HCT116 (cell line): ENCODE measurements around the gene RUNX1. TPM values are rescaled to one million over a fixed set of nuclear protein-coding genes. Genes with fewer than 3 reads are reported as not detected.

Experiments used
- ATAC-seq: fragments of 200-7000 bp; cut with Tn5 transposase; 2 replicates; pipeline ENCODE4 v1.9.1; 2020; ENCODE audit warnings: mild to moderate bottlenecking, moderate library complexity
- BruUV-seq: library from RNA; stranded (reverse); fragments of 400-500 nt; replicated peaks from 2 replicates; lab custom pipeline; 2021; lab: Mats Ljungman, UMichigan
- CTCF ChIA-PET: fragments of 300-600 bp; sonication (Branson Sonifier 250); formaldehyde crosslinking; loops from one replicate; lab custom pipeline; 2021; ENCODE audit warnings: antibody characterized with exemption; lab: Charles Lee
- POLR2A ChIA-PET: fragments of 300-600, 350-600 bp; sonication (Branson Sonifier 250); formaldehyde crosslinking; loops from one replicate; lab custom pipeline; 2021; ENCODE audit warnings: antibody characterized with exemption; lab: Charles Lee
- RAD21 ChIA-PET, 2 experiments: fragments of 300-600 bp; sonication (Branson Sonifier 250); formaldehyde crosslinking; loops; one replicate each; lab custom pipeline; 2023; ENCODE audit warnings: low total read pairs in 2 of 2; ENCODE audit not compliant: uncharacterized antibody in 2 of 2, unreplicated experiment in 2 of 2, low non-redundant PET in 1 of 2; lab: Charles Lee
- DNase-seq: peaks from one replicate; pipeline ENCODE4 v3.0.0-alpha.2; 2010; ENCODE audit warnings: low read depth, low spot score
- H2AFZ ChIP-seq: fragments of 200-600 bp; shearing (Covaris generic), sonication (generic); 2 replicates; pipeline ENCODE4 v1.6.1; 2017; ENCODE audit warnings: low read depth, mixed run types, mixed read lengths, antibody characterized with exemption, low read length; ENCODE audit not compliant: poor library complexity, severe bottlenecking
- H3K27ac ChIP-seq: 2 replicates; pipeline ENCODE4 v1.5.1; 2012; ENCODE audit warnings: low read depth, low read length
- H3K27me3 ChIP-seq: fragments of 200-600 bp; sonication (generic); 2 replicates; pipeline ENCODE4 v1.6.1; 2016; ENCODE audit warnings: mixed run types, low read length, mixed read lengths; ENCODE audit not compliant: insufficient read depth
- H3K36me3 ChIP-seq, 2 experiments: fragments of 200-500 bp in 1 of 2; fragments of 200-600 bp in 1 of 2; sonication (Bioruptor generic) in 1 of 2; sonication (generic) in 1 of 2; 2 replicates each; pipeline versions ENCODE4 v1.5.1 to v1.6.1; 2014 to 2016; ENCODE audit warnings: low read length in 2 of 2, inconsistent platforms in 1 of 2, mixed read lengths in 1 of 2, mixed run types in 1 of 2; ENCODE audit not compliant: insufficient read depth in 2 of 2, control insufficient read depth in 1 of 2
- H3K4me1 ChIP-seq, 2 experiments: fragments of 200-600 bp in 1 of 2; sonication (generic) in 1 of 2; 2 replicates each; pipeline versions ENCODE4 v1.5.1 to v1.6.1; 2012 to 2017; ENCODE audit warnings: low read length in 2 of 2, inconsistent platforms in 1 of 2, mild to moderate bottlenecking in 1 of 2, mixed read lengths in 1 of 2, mixed run types in 1 of 2, moderate library complexity in 1 of 2; ENCODE audit not compliant: insufficient read depth in 2 of 2, control insufficient read depth in 1 of 2
- H3K4me2 ChIP-seq: fragments of 200-600 bp; sonication (generic); 2 replicates; pipeline ENCODE4 v1.6.1; 2017; ENCODE audit warnings: mixed run types, low read length, mixed read lengths
- H3K4me3 ChIP-seq, 2 experiments: fragments of 200-600 bp in 1 of 2; sonication (generic) in 1 of 2; replicated peaks in 1 of 2; 2 replicates each; pipeline ENCODE4 v1.5.1; 2011 to 2016; ENCODE audit warnings: low read length in 2 of 2, control low read depth in 1 of 2, low read depth in 1 of 2, mild to moderate bottlenecking in 1 of 2, mixed read lengths in 1 of 2, mixed run types in 1 of 2
- H3K79me2 ChIP-seq: fragments of 200-600 bp; sonication (generic); 2 replicates; pipeline ENCODE4 v1.6.1; 2017; ENCODE audit warnings: mild to moderate bottlenecking, mixed run types, low read length, moderate library complexity, mixed read lengths; ENCODE audit not compliant: insufficient read depth
- H3K9ac ChIP-seq: fragments of 200-600 bp; sonication (generic); 2 replicates; pipeline ENCODE4 v1.6.1; 2016; ENCODE audit warnings: low read length, mixed read lengths
- H3K9me2 ChIP-seq: fragments of 200-600 bp; sonication (generic), shearing (Covaris generic); 2 replicates; pipeline ENCODE4 v1.6.1; 2017; ENCODE audit warnings: mixed run types, mild to moderate bottlenecking, moderate library complexity; ENCODE audit not compliant: insufficient read depth
- H3K9me3 ChIP-seq, 2 experiments: fragments of 200-500 bp in 1 of 2; fragments of 200-600 bp in 1 of 2; sonication (Bioruptor generic) in 1 of 2; sonication (generic) in 1 of 2; 2 replicates each; pipeline ENCODE4 v1.6.1; 2014 to 2017; ENCODE audit warnings: low read length in 2 of 2, mixed read lengths in 2 of 2, inconsistent platforms in 1 of 2, low read depth in 1 of 2, mild to moderate bottlenecking in 1 of 2, mixed run types in 1 of 2, moderate library complexity in 1 of 2; ENCODE audit not compliant: control insufficient read depth in 1 of 2, insufficient read depth in 1 of 2
- H4K20me1 ChIP-seq: fragments of 200-600 bp; sonication (generic), shearing (Covaris generic); 2 replicates; pipeline ENCODE4 v1.6.1; 2017; ENCODE audit warnings: mixed run types, mild to moderate bottlenecking, moderate library complexity; ENCODE audit not compliant: insufficient read depth
- CBX3 ChIP-seq: IDR thresholded peaks from 2 replicates; pipeline ENCODE4 v1.6.1; 2012; ENCODE audit warnings: low read depth
- EGR1 ChIP-seq: IDR thresholded peaks from 2 replicates; pipeline ENCODE4 v1.6.1; 2012; ENCODE audit warnings: low read depth
- ELF1 ChIP-seq: IDR thresholded peaks from 2 replicates; pipeline ENCODE4 v1.6.1; 2012; ENCODE audit warnings: low read depth, borderline replicate concordance
- EZH2 ChIP-seq: fragments of 200-600 bp; sonication (generic); IDR thresholded peaks from 2 replicates; pipeline ENCODE4 v1.6.1; 2017; ENCODE audit warnings: antibody characterized with exemption, mixed run types
- FOSL1 ChIP-seq: IDR thresholded peaks from 2 replicates; pipeline ENCODE4 v1.6.1; 2012; ENCODE audit warnings: low read depth
- JUND ChIP-seq: IDR thresholded peaks from 2 replicates; pipeline ENCODE4 v1.6.1; 2012
- POLR2A ChIP-seq: IDR thresholded peaks from 2 replicates; pipeline ENCODE4 v1.7.0; 2011; ENCODE audit warnings: borderline replicate concordance; ENCODE audit not compliant: insufficient read depth, insufficient read length; ENCODE audit errors: extremely low read depth
- POLR2AphosphoS5 ChIP-seq: IDR thresholded peaks from 2 replicates; pipeline ENCODE4 v1.6.1; 2011; ENCODE audit warnings: mild to moderate bottlenecking, low read depth, low read length, moderate library complexity
- RAD21 ChIP-seq: IDR thresholded peaks from 2 replicates; pipeline ENCODE4 v1.6.1; 2012; ENCODE audit warnings: low read depth, mild to moderate bottlenecking
- SIN3A ChIP-seq: IDR thresholded peaks from 2 replicates; pipeline ENCODE4 v1.6.1; 2012; ENCODE audit warnings: low read depth
- TCF7L2 ChIP-seq: IDR thresholded peaks from 2 replicates; pipeline ENCODE4 v1.7.0; 2011; ENCODE audit warnings: borderline replicate concordance, inconsistent platforms; ENCODE audit not compliant: insufficient read depth, insufficient read length; ENCODE audit errors: extremely low read depth
- ZFX ChIP-seq: fragments of 450-650 bp; IDR thresholded peaks from 2 replicates; pipeline ENCODE4 v1.6.1; 2017
- ZNF274 ChIP-seq: fragments of 200-500 bp; sonication (Bioruptor generic); IDR thresholded peaks from 2 replicates; pipeline ENCODE4 v1.6.1; 2014; ENCODE audit warnings: mild to moderate bottlenecking, low read depth, low read length, inconsistent platforms
- intact Hi-C: fragments of 100-400 bp; cut with micrococcal nuclease; formaldehyde crosslinking; loops from 2 replicates; pipeline ENCODE4 v1.10.0; 2022
- total RNA-seq: library from RNA; stranded (reverse); gene quantifications from one replicate; pipeline ENCODE4 v1.2.1, GENCODE V29; 2021; ENCODE audit not compliant: unreplicated experiment
- TF ChIP-seq, protein P1 (sequence below): IDR thresholded peaks from 2 replicates; pipeline ENCODE4 v1.6.1; 2012; ENCODE audit warnings: low read depth
- TF ChIP-seq, protein P2 (sequence below): IDR thresholded peaks from 2 replicates; pipeline ENCODE4 v1.6.1; 2012
- TF ChIP-seq, protein P3 (sequence below): IDR thresholded peaks from 2 replicates; pipeline ENCODE4 v1.6.1; 2011; ENCODE audit warnings: mild to moderate bottlenecking, low read length, moderate library complexity; ENCODE audit not compliant: insufficient replicate concordance; ENCODE audit errors: extremely low read depth
- TF ChIP-seq, protein P4 (sequence below): IDR thresholded peaks from 2 replicates; pipeline ENCODE4 v1.6.1; 2012

RUNX1 gene
- total RNA-seq, 1 experiment from 2014 or later, result 33.5 TPM

DNA sequence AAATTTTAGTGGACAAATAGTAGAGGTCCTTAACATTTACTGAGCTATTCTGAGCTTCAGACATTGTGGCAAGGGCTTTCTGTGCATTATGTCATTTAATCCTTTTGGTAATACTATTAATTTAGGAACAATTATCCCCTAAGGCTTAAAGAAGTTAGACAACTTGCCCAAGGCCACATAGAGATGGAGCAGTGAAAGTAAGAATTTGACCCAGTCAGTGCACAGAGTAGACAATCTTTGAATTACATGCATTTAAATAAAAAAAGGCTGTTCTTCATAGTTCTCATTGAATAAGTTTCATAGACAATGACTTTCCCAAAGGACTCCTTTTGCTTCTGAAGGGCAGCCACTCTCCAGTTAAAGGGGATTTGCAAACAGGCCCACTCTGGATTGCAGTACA lies 142.7 kb downstream of the RUNX1 start:
- H2AFZ ChIP-seq, result no peak overlapping the region
- BruUV-seq, result no TSS peak
- no peak for TF ChIP-seq POLR2AphosphoS5
- TF ChIP-seq EZH2, result no peak
- POLR2A ChIA-PET, result no interaction called here
- H3K9me3 ChIP-seq, result no peaks in the 10 kb centered on the region
- no peak overlapping the region for H3K4me2 ChIP-seq
- RAD21 ChIA-PET, result no interaction called here
- DNase-seq, result no peak
- no peak overlapping the region for H3K27ac ChIP-seq
- no peak overlapping the region for H3K4me3 ChIP-seq
- H3K79me2 ChIP-seq, result no peaks in the 10 kb centered on the region
- H3K4me1 ChIP-seq, result no peaks in the 10 kb centered on the region
- CTCF ChIA-PET, result interaction anchor here (1.9 kb wide), 1 partner anchor 161 kb away, joined by 5 read pairs; no protein-coding TSS in a partner anchor
- H3K36me3 ChIP-seq, result no peaks in the 10 kb centered on the region
- intact Hi-C loops, result no loop called here
- no peaks in the 10 kb centered on the region for H3K9me2 ChIP-seq
- no peak for ATAC-seq
- no peak overlapping the region for H3K9ac ChIP-seq
- H3K27me3 ChIP-seq, result no peaks in the 10 kb centered on the region; the same call in 1 of the 2 replicates
- H4K20me1 ChIP-seq, result no peaks in the 10 kb centered on the region

DNA sequence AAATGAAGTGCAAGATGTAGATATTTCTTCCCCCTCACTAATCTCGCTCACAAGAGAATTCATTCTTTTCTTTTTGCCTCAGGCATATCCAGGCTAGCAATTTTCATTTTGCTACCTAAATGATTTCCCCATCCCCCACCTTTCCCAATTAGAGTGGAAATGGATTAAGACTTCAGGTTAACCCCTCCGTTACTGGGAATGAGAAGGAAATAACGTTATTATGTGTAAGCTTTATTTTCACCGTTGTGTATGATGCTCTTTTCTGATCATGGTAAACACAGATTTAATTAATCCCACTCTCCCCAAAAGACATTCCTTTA lies 143.9 kb downstream of the RUNX1 start:
- intact Hi-C loops, result no loop called here
- H3K27me3 ChIP-seq, result no peaks in the 10 kb centered on the region

More for the DNA sequence above, 143.9 kb downstream of the RUNX1 start:
- ChIA-PET RAD21 (no interaction called here), POLR2A (no interaction called here), CTCF (interaction anchor here (1.9 kb wide), 1 partner anchor 160 kb away, joined by 5 read pairs; no protein-coding TSS in a partner anchor)
- H3K4me2 ChIP-seq, result no peak overlapping the region
- ATAC-seq (no peak), DNase-seq (no peak)
- H2AFZ ChIP-seq, result no peak overlapping the region
- TF ChIP-seq, protein P1, sequence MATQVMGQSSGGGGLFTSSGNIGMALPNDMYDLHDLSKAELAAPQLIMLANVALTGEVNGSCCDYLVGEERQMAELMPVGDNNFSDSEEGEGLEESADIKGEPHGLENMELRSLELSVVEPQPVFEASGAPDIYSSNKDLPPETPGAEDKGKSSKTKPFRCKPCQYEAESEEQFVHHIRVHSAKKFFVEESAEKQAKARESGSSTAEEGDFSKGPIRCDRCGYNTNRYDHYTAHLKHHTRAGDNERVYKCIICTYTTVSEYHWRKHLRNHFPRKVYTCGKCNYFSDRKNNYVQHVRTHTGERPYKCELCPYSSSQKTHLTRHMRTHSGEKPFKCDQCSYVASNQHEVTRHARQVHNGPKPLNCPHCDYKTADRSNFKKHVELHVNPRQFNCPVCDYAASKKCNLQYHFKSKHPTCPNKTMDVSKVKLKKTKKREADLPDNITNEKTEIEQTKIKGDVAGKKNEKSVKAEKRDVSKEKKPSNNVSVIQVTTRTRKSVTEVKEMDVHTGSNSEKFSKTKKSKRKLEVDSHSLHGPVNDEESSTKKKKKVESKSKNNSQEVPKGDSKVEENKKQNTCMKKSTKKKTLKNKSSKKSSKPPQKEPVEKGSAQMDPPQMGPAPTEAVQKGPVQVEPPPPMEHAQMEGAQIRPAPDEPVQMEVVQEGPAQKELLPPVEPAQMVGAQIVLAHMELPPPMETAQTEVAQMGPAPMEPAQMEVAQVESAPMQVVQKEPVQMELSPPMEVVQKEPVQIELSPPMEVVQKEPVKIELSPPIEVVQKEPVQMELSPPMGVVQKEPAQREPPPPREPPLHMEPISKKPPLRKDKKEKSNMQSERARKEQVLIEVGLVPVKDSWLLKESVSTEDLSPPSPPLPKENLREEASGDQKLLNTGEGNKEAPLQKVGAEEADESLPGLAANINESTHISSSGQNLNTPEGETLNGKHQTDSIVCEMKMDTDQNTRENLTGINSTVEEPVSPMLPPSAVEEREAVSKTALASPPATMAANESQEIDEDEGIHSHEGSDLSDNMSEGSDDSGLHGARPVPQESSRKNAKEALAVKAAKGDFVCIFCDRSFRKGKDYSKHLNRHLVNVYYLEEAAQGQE, result no peak
- TF ChIP-seq TCF7L2 (no peak), POLR2AphosphoS5 (no peak), SIN3A (no peak), ZFX (no peak), JUND (no peak), EZH2 (no peak), RAD21 (no peak), POLR2A (no peak), EGR1 (no peak), ELF1 (no peak), CBX3 (no peak), ZNF274 (no peak), FOSL1 (no peak)
- TF ChIP-seq, protein P2, sequence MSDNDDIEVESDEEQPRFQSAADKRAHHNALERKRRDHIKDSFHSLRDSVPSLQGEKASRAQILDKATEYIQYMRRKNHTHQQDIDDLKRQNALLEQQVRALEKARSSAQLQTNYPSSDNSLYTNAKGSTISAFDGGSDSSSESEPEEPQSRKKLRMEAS, result no peak
- TF ChIP-seq, protein P3, sequence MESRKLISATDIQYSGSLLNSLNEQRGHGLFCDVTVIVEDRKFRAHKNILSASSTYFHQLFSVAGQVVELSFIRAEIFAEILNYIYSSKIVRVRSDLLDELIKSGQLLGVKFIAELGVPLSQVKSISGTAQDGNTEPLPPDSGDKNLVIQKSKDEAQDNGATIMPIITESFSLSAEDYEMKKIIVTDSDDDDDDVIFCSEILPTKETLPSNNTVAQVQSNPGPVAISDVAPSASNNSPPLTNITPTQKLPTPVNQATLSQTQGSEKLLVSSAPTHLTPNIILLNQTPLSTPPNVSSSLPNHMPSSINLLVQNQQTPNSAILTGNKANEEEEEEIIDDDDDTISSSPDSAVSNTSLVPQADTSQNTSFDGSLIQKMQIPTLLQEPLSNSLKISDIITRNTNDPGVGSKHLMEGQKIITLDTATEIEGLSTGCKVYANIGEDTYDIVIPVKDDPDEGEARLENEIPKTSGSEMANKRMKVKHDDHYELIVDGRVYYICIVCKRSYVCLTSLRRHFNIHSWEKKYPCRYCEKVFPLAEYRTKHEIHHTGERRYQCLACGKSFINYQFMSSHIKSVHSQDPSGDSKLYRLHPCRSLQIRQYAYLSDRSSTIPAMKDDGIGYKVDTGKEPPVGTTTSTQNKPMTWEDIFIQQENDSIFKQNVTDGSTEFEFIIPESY, result no peak
- TF ChIP-seq, protein P4, sequence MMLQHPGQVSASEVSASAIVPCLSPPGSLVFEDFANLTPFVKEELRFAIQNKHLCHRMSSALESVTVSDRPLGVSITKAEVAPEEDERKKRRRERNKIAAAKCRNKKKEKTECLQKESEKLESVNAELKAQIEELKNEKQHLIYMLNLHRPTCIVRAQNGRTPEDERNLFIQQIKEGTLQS, result no peak
- no peaks in the 10 kb centered on the region for H3K36me3 ChIP-seq
- no peak overlapping the region for H3K9ac ChIP-seq
- BruUV-seq, result no TSS peak
- H3K9me2 ChIP-seq, result no peaks in the 10 kb centered on the region
- H3K9me3 ChIP-seq, result no peaks in the 10 kb centered on the region
- H4K20me1 ChIP-seq, result no peaks in the 10 kb centered on the region
- H3K4me1 ChIP-seq, result no peaks in the 10 kb centered on the region
- H3K27ac ChIP-seq, result no peak overlapping the region
- H3K79me2 ChIP-seq, result no peaks in the 10 kb centered on the region
- H3K4me3 ChIP-seq, result no peak overlapping the region
